Epithelial cell of prostate (primary cell): ENCODE data around the gene RHBDD2.

ENCODE experiments used
- DNase-seq: peaks from one replicate; pipeline ENCODE4 v3.0.0-alpha.2; 2011; ENCODE audit warnings: low read depth, low spot score
- H3K27ac ChIP-seq: fragments of 450-650 bp; 2 replicates; pipeline ENCODE4 v1.5.1; 2017; ENCODE audit warnings: mild to moderate bottlenecking

Gene RHBDD2

DNA sequence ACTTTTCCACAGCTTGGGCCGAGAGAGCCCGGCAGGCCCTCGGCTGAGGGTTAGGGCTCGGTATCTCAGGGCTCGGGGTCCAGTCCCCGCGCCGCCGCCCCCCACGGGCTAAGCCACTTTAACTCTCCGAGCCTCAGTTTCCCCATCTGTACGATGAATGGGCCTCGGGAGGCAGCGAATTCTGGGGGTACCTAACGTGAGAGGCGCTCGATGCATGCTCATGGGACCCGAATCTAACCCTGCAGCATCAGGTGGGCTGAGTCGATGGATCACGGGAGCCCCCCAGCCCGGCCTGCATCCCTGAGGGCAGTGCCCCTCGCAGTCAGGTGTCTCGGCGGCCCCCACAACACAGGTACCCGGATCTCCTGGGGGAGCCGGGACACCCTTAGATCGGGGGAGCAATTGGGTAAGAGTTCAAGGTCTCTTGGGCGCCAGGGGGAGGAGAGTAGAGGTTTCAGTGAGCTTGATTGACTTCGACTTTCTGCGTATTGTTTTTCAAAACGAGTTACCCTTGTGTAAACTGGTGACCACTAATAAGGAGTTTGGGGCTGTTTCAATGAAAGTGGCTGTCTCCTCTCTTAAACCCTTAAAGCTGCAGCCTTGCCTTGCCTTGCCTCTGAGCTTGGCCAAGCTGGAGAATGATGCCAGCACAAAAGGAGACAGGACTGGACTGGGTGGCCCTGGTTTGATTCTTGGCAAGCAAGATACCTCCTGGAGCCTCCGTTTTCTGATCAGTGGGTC is 36.8 kb downstream of the RHBDD2 start:
- H3K27ac ChIP-seq: peak overlapping the region; percentile 40
- DNase-seq: no peak

DNA sequence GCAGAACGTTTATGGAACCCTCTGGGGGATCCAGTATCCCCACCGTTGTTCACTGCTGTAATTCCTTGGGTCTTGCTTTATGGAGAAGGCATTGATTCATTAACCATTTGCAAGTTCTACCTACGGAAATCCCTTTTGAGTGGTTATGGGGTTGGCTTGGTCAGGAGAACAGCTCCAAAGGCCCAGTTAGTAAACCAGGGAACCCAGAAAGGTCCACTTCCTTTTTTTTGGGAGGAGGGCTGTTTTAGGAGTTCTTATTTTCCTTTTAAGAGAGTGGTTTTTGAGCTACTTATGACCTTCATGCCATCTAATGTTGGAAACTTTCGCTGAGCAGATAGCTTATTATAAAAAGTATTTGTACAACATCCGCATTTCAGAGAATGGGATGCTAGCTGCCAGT is 37.4 kb downstream of the RHBDD2 start:
- no peak for DNase-seq
- H3K27ac ChIP-seq: no peak overlapping the region

DNA sequence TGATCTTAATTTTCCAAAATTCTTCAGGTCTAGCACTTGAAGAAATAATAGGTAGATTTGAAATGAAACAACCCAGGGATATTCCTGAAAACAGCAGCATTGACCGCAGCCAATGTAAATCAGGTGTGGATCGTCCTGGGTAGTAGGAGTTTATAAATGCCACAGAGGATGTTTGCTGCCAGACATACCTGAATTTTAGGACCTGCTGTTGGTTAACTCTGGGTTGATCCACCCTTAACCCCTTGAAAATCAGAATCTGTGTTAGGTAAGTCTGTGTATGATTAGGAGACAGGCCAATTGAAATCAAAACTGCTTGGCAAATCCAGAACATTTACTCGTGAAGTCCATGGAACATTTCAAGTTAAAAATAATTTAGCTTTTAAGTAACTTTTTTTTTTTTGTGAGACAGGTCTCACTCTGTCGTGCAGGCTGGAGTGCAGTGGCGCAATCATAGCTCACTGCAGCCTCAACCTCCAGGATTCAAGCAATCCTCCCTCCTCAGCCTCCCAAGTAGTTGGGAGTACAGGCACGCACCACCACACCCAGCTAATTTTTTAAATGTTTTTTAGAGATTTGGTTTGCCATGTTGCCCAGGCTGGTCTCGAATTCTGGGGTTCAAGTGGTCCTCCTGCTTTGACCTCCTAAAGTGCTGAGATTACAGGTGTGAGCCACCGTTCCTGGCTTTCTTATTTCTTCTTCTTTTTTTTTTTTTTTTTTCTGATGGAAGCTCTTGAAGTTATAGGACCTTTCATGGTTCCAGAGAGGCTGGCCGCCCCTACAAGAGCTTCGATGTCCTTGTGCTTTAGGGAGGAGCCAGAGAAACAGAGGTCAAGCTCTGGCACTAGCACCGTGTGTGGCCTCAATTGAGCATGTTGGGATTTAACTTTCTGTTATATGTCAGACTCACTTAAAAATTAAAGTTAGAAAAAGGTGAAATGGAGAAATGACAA is 38.1 kb downstream of the RHBDD2 start:
- DNase-seq: no peak
- H3K27ac ChIP-seq: no peak overlapping the region

DNA sequence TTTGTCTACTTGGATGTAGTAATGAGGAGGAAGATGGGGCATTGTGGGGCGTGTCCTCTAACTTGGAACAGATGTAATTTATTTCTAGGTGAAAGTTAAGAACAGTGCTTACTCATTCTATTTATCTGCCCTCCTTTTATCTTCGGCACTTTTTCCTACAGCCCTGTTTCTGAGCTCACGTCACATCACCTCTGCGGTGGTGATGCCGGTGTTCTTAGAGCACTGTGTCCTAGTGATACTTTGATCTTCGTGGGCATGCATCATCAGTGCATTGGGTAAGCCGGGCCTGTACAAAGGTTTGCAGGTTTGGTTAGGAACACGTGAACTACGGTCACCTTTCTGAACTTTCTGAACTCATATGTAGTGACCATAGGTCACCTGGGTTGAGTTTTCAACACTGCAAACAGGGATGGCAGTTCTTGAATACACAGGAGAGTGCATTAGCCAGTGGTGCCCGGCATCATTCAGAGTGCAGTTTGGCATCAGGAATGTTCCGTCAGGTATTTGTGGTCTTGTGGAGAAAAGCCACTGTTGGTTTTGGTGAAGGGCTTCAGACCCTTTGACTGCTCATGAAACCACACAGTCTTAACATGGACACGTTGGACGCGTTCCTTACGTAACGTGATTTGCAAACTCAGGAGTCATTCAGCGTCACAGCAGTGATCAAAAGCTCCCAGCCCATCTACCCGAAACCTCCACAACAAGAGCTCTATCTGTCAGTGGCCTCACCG is 41.8 kb downstream of the RHBDD2 start:
- DNase-seq: no peak

DNA sequence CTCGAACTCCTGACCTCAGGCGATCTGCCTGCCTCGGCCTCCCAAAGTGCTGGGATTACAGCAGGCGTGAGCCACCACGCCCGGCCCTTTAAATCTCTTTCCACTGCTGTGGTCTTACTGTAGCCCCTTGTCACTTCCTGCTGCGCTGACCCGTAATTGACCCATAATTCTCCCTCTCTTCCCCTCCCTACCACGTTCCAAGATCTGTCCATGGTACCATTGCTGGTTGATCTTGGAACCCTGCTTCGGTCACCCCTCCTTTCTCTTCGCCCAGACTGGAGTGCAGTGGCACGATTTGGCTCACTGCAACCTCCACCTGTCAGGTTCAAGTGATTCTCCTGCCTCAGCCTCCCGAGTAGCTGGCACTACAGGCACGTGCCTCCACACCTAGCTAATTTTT is 42.6 kb downstream of the RHBDD2 start:
- no peak overlapping the region for H3K27ac ChIP-seq
- DNase-seq: no peak

More for the DNA sequence above, 41.8 kb downstream of the RHBDD2 start:
- H3K27ac ChIP-seq: no peak overlapping the region

DNA sequence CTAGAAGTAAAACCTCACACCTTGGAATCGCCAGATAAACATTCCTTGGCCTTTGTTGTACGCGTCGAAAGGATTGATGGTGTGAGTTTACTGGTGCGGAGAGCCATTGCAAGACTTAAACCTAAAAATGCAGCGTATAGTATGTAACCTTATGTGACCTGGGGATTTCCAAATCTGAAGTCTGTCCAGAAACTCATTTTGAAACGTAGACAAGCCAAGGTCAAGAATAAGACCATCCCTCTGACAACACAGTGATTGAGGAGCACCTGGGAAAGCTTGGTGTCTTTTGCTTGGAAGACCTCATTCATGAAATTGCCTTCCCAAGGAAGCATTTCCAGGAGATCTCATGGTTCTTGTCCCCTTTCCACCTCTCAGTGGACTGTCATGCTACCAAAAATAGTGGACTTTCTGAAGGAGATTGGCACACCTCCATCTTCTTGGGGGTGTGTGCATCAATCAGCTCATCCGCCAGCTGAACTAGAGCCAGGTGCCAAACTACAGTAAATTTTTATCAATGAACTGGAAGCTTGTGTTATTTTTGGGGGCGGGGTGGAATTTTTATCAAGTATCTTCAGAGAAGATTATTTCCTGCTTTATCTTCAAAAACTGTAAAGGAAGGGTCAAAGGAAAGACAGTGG is 44.3 kb downstream of the RHBDD2 start:
- H3K27ac ChIP-seq: no peak overlapping the region
- DNase-seq: no peak

DNA sequence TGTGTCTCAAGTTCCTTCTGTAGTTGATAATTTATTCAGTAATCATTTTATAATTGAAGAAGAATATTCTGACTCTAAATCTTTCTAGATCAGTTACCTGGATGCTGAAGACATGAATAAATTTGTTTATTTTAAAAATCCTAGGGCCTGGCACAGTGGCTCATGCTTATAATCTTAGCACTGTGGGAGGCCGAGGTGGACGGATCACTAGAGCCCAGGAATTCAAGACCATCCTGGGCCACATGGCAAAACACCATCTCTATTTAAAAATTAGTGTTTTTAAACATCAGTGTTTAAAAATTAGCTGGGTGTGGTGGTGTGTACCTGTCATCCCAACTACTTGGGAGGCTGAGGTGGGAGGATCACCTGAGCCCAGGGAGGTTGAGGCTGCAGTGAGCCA is 45.4 kb downstream of the RHBDD2 start:
- no peak overlapping the region for H3K27ac ChIP-seq
- no peak for DNase-seq

DNA sequence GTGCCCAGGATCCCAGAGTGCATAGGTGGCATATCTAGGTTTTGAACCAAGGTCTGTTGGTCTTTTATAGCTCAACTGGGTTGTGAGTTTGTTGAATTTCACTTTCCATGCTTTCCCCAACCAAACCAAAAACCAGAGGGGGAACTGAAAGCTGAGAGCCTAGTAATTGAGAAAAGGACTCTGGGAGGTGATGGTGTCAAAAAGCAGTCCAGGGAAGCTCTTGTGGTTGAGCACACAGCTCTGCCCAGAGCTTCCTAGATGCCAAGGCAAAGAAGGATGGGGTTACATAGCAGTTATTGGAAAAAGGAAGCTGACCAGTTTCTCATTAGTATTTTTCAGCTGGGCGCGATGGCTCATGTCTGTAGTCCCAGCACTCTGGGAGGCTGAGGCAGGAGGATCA is 46.1 kb downstream of the RHBDD2 start:
- no peak for DNase-seq
- no peak overlapping the region for H3K27ac ChIP-seq

DNA sequence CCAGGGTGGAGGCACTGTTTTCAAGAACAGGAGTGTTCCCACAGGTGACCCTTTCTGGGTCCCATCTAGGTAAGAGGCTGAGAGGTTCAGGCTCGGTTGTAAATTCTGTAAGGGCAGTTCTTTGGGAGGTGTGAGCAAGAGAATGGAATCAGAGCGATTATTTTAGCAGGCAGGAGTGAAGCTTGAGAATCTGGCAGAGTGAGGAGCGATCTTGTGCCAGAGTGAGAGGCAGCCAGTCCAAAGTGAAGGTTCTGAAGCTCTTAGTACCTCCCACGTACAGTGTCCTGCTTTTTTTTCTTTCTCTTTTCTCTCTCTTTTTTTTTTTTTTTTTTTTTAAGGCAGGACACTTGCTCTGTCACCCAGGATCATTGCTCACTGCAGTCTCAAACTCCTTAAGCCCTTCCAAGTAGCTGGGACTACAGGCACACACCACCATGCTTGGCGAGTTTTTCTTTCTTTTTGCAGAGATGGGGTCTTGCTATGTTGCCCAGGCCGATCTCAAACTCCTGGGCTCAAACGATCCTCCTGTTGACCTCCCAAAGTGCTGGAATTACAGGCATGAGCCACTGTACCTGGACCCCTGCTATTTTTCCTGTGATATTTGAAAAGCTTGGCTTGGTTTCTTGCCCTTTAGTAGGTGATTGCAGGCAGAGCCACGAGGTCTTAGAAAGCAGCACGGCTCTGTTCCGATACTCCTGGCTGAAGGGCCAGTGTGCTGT is 47.0 kb downstream of the RHBDD2 start:
- H3K27ac ChIP-seq: no peak overlapping the region
- DNase-seq: no peak

DNA sequence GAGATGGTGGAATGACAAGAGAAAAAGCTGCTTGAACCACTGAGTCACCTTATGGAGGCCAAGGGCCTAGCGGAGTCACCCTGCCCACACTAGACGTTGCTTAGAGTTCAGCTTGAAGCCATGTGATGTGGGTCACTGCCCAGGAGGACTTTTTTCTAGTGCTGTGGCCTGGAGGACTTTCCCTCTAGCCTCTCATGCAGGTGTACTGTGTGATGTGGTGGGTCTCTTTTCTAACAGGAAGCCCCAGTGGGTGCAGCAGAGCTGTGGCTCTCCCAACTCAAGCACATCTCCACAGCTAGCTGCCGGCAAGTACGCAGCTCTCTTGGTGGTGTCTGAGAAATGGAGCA is 49.7 kb downstream of the RHBDD2 start:
- no peak overlapping the region for H3K27ac ChIP-seq
- DNase-seq: no peak

DNA sequence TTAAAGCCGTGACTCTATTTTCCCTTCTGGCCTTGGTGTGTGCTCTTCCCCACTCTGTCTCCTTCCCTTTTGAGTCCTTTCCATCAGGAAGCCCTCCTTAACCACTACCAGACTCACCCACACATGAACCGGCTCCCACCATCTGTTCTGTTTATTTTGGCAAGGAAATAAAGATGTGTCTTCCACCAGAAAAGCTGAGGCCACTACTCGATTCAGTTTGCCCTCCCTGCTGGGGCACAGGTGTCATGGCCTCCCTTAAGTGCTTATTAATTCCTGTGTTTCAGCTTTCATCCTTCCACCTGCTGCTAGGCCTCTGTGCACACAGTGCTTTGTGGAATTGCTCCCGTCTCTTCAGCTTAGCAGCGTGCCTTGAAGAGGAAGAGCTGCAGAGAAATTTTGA is 52.8 kb downstream of the RHBDD2 start:
- no peak for DNase-seq
- no peak overlapping the region for H3K27ac ChIP-seq

DNA sequence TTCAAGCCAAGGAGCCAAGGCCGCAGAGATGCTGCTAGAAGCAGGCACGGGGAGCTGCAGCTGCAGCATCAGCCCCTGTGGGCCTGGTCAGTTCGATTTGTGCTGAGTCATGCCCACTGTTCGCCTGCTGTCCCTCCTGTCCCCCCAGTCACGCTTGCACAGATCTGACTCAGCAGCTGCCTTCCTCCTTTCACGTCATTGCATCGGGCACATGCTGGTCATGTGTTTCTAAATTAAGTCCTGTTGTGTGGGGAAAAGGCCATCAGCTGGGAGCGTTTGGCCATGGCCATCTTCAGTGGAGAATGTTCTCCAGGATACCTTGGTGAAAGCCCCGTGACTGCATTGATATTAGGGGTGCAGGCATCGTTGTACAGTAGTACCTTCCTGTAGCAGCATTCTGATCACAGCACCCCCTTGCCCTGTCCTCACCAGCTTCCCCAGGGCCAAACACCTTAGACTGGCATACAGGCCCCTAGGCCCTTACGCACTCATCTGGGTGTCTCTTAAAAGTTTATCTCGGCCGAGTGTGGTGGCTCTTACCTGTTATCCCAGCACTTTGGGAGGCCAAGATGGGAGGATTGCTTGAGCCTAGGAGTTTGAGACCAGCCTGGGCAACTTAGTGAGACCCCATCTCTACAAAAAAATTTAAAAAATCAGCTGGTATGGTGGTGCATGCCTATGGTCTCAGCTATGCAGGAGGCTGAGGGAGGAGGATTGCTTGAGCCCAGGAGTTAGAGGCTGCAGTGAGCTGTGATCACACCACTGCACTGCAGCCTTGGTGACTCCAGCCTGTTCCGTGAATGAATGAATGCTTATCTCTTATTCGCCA is 59.3 kb downstream of the RHBDD2 start:
- DNase-seq: no peak

More for the DNA sequence above, 59.3 kb downstream of the RHBDD2 start:
- H3K27ac ChIP-seq: no peak overlapping the region
